GM23338 (cell line): Measurements from ENCODE around the gene BICC1. TPM values are rescaled to one million over a fixed set of nuclear protein-coding genes. Genes with fewer than 3 reads are reported as not detected.

Experiments
- ATAC-seq: fragments of 200-7000 bp; cut with Tn5 transposase; 3 replicates; pipeline ENCODE4 v1.9.1; 2020
- DNase-seq: peaks from one replicate; pipeline ENCODE4 v3.0.0-alpha.2; 2015; ENCODE audit warnings: low spot score
- H2AFZ ChIP-seq: fragments of 200-600 bp; sonication (generic); 2 replicates; pipeline ENCODE4 v1.8.0; 2016; ENCODE audit warnings: antibody characterized with exemption, mild to moderate bottlenecking, moderate library complexity
- H3F3A ChIP-seq: fragments of 200-600 bp; sonication (generic); replicated peaks from 2 replicates; pipeline ENCODE4 v1.8.0; 2017; ENCODE audit warnings: antibody characterized with exemption, mixed run types, low read depth
- H3K27ac ChIP-seq: fragments of 200-600 bp; sonication (generic); 2 replicates; pipeline ENCODE4 v1.6.1; 2016; ENCODE audit warnings: low read depth
- H3K27me3 ChIP-seq: fragments of 200-600 bp; sonication (generic); 2 replicates; pipeline ENCODE4 v1.8.0; 2016; ENCODE audit warnings: mild to moderate bottlenecking, mixed run types, moderate library complexity; ENCODE audit not compliant: insufficient read depth
- H3K36me3 ChIP-seq: fragments of 200-600 bp; sonication (generic); 2 replicates; pipeline ENCODE4 v1.8.0; 2016; ENCODE audit warnings: mild to moderate bottlenecking; ENCODE audit not compliant: insufficient read depth
- H3K4me1 ChIP-seq: fragments of 200-600 bp; sonication (generic); 2 replicates; pipeline ENCODE4 v1.8.0; 2016; ENCODE audit warnings: mild to moderate bottlenecking, moderate library complexity; ENCODE audit not compliant: insufficient read depth
- H3K4me2 ChIP-seq: fragments of 200-600 bp; sonication (generic); 2 replicates; pipeline ENCODE4 v1.7.1; 2017; ENCODE audit warnings: mixed run types
- H3K4me3 ChIP-seq: fragments of 200-600 bp; sonication (generic); 2 replicates; pipeline ENCODE4 v1.6.1; 2016; ENCODE audit warnings: mixed run types
- H3K79me2 ChIP-seq: fragments of 200-600 bp; sonication (generic); replicated peaks from 2 replicates; pipeline ENCODE4 v1.8.0; 2017; ENCODE audit warnings: mild to moderate bottlenecking; ENCODE audit not compliant: insufficient read depth
- H3K9me2 ChIP-seq: fragments of 200-600 bp; sonication (generic); 2 replicates; pipeline ENCODE4 v1.8.0; 2017; ENCODE audit not compliant: insufficient read depth
- H4K20me1 ChIP-seq: fragments of 200-600 bp; sonication (generic); replicated peaks from 2 replicates; pipeline ENCODE4 v1.8.0; 2017; ENCODE audit warnings: mild to moderate bottlenecking; ENCODE audit not compliant: insufficient read depth
- H3K27ac Mint-ChIP-seq: 2 replicates; pipeline ENCODE4 v1.8.0; 2020; ENCODE audit warnings: inconsistent platforms, mild to moderate bottlenecking, moderate library complexity, mixed read lengths
- H3K27me3 Mint-ChIP-seq: 3 replicates; pipeline ENCODE4 v1.8.0; 2022; ENCODE audit warnings: low read depth, mild to moderate bottlenecking, moderate library complexity, mixed read lengths, inconsistent platforms; ENCODE audit not compliant: insufficient read depth, poor library complexity
- H3K36me3 Mint-ChIP-seq: 3 replicates; pipeline ENCODE4 v1.8.0; 2021; ENCODE audit warnings: low read depth, mild to moderate bottlenecking, inconsistent platforms, moderate library complexity, mixed read lengths
- H3K4me1 Mint-ChIP-seq: 3 replicates; pipeline ENCODE4 v1.8.0; 2020; ENCODE audit warnings: mild to moderate bottlenecking, inconsistent platforms, mixed read lengths
- H3K4me3 Mint-ChIP-seq: 3 replicates; pipeline ENCODE4 v1.8.0; 2021; ENCODE audit warnings: moderate library complexity, mild to moderate bottlenecking, inconsistent platforms, mixed read lengths
- H3K9me3 Mint-ChIP-seq: 3 replicates; pipeline ENCODE4 v1.8.0; 2020; ENCODE audit warnings: moderate library complexity, mild to moderate bottlenecking, inconsistent platforms, mixed read lengths
- CREB1 ChIP-seq: fragments of 250-450 bp; sonication (Bioruptor Pico); IDR thresholded peaks from 2 replicates; pipeline ENCODE4 v1.5.0; 2020; ENCODE audit warnings: low read depth, mild to moderate bottlenecking, moderate library complexity
- CTCF ChIP-seq, 2 experiments: fragments of 200-600 bp in 1 of 2; sonication (generic) in 1 of 2; conservative IDR thresholded peaks; 2 replicates each; pipeline versions ENCODE4 v1.5.1 to v1.6.1; 2016 to 2017; ENCODE audit warnings: antibody characterized with exemption in 2 of 2, low read depth in 2 of 2, mild to moderate bottlenecking in 2 of 2, moderate library complexity in 1 of 2
- EZH2 ChIP-seq: fragments of 200-600 bp; sonication (generic); IDR thresholded peaks from one replicate; pipeline ENCODE4 v1.8.0; 2017; ENCODE audit warnings: antibody characterized with exemption, mild to moderate bottlenecking, low read depth; ENCODE audit not compliant: unreplicated experiment
- EZH2phosphoT487 ChIP-seq: fragments of 200-600 bp; sonication (generic); IDR thresholded peaks from one replicate; pipeline ENCODE4 v1.8.1; 2018; ENCODE audit warnings: antibody characterized with exemption; ENCODE audit not compliant: unreplicated experiment
- JUNB ChIP-seq: IDR thresholded peaks from one replicate; pipeline ENCODE4 v1.6.1; 2016; ENCODE audit warnings: antibody characterized with exemption; ENCODE audit not compliant: unreplicated experiment
- NANOG ChIP-seq: IDR thresholded peaks from 2 replicates; pipeline ENCODE4 v1.6.1; 2016; ENCODE audit warnings: antibody characterized with exemption, borderline replicate concordance
- POLR2AphosphoS5 ChIP-seq: IDR thresholded peaks from 2 replicates; pipeline ENCODE4 v1.6.1; 2016; ENCODE audit warnings: antibody characterized with exemption, low read depth
- STAT1 ChIP-seq: IDR thresholded peaks from one replicate; pipeline ENCODE4 v1.6.1; 2016; ENCODE audit warnings: antibody characterized with exemption; ENCODE audit not compliant: unreplicated experiment
- ZNF114 ChIP-seq: fragments of 250-450 bp; sonication (Bioruptor Pico); IDR thresholded peaks from 2 replicates; pipeline ENCODE4 v1.5.0; 2020; ENCODE audit warnings: mild to moderate bottlenecking, moderate library complexity
- ZNF331 ChIP-seq: fragments of 250-450 bp; sonication (Bioruptor Pico); IDR thresholded peaks from 2 replicates; pipeline ENCODE4 v1.5.0; 2020; ENCODE audit warnings: low read depth, mild to moderate bottlenecking, moderate library complexity
- ZNF462 ChIP-seq: fragments of 250-450 bp; sonication (Bioruptor Pico); IDR thresholded peaks from 2 replicates; pipeline ENCODE4 v1.5.0; 2020; ENCODE audit warnings: mild to moderate bottlenecking, moderate library complexity
- polyA plus RNA-seq: library from polyadenylated mRNA; unstranded; fragments of >200 nt; fragmentation: Nextera tagmentation; extraction: Ambion mirVana; gene quantifications from 2 replicates; pipeline ENCODE4 v1.2.1, GENCODE V29; 2016
- total RNA-seq: library from RNA; depleted of rRNA; stranded (reverse); fragments of >200 nt; shearing (Covaris generic); gene quantifications from 2 replicates; pipeline ENCODE4 v1.2.3, GENCODE V29; 2014
- TF ChIP-seq, protein P1 (sequence below): IDR thresholded peaks from one replicate; pipeline ENCODE4 v1.6.1; 2018; ENCODE audit warnings: antibody characterized with exemption; ENCODE audit not compliant: unreplicated experiment
- TF ChIP-seq, protein P2 (sequence below): IDR thresholded peaks from 2 replicates; pipeline ENCODE4 v1.6.1; 2016; ENCODE audit warnings: antibody characterized with exemption

The BICC1 gene
- total and polyA plus RNA-seq, 2 experiments from 2014 or later: 1.3 to 2.2 TPM

DNA sequence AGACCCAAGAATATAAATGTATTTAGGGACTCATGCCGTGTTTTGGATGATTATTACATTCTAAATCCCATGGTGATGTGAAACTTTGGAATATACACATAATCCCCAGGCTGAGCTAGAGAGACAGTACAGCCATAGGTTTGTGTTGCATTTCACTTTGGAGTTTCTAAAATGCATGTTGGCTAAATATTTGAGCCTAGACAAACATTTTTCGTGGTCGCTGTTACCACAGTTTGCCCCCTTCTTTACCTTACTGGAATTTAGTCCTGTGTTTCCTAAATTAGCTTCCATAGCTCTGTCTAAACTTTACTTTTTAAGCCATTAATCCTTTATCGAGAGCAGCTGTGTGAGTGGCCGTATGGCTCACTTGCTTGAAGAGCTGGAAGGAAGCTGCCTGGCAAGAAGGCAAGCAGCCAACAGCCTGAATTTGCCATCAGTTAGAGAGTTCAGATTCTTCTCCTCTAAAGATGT, 192.0 kb downstream of the BICC1 start:
- H4K20me1 ChIP-seq: no peaks in the 10 kb centered on the region
- no peaks in the 10 kb centered on the region for H3K79me2 ChIP-seq
- H3K27me3 ChIP-seq: no peaks in the 10 kb centered on the region
- DNase-seq: no peak
- no peak for TF ChIP-seq CTCF (conservative IDR thresholded peaks at IDR 0.05; ENCODE audit: low read depth in 2 of 2)
- no peak for TF ChIP-seq CREB1
- no peak for TF ChIP-seq JUNB
- no peak for TF ChIP-seq ZNF331 (CRISPR knock-in tag)
- TF ChIP-seq ZNF462 (CRISPR knock-in tag): no peak
- TF ChIP-seq, protein P1, sequence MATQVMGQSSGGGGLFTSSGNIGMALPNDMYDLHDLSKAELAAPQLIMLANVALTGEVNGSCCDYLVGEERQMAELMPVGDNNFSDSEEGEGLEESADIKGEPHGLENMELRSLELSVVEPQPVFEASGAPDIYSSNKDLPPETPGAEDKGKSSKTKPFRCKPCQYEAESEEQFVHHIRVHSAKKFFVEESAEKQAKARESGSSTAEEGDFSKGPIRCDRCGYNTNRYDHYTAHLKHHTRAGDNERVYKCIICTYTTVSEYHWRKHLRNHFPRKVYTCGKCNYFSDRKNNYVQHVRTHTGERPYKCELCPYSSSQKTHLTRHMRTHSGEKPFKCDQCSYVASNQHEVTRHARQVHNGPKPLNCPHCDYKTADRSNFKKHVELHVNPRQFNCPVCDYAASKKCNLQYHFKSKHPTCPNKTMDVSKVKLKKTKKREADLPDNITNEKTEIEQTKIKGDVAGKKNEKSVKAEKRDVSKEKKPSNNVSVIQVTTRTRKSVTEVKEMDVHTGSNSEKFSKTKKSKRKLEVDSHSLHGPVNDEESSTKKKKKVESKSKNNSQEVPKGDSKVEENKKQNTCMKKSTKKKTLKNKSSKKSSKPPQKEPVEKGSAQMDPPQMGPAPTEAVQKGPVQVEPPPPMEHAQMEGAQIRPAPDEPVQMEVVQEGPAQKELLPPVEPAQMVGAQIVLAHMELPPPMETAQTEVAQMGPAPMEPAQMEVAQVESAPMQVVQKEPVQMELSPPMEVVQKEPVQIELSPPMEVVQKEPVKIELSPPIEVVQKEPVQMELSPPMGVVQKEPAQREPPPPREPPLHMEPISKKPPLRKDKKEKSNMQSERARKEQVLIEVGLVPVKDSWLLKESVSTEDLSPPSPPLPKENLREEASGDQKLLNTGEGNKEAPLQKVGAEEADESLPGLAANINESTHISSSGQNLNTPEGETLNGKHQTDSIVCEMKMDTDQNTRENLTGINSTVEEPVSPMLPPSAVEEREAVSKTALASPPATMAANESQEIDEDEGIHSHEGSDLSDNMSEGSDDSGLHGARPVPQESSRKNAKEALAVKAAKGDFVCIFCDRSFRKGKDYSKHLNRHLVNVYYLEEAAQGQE: no peak
- TF ChIP-seq ZNF114 (CRISPR knock-in tag): no peak
- no peak for TF ChIP-seq EZH2
- TF ChIP-seq POLR2AphosphoS5: no peak
- no peak for TF ChIP-seq EZH2phosphoT487
- TF ChIP-seq NANOG: no peak
- TF ChIP-seq, protein P2, sequence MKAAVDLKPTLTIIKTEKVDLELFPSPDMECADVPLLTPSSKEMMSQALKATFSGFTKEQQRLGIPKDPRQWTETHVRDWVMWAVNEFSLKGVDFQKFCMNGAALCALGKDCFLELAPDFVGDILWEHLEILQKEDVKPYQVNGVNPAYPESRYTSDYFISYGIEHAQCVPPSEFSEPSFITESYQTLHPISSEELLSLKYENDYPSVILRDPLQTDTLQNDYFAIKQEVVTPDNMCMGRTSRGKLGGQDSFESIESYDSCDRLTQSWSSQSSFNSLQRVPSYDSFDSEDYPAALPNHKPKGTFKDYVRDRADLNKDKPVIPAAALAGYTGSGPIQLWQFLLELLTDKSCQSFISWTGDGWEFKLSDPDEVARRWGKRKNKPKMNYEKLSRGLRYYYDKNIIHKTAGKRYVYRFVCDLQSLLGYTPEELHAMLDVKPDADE: no peak
- TF ChIP-seq STAT1: no peak
- ATAC-seq: no peak
- H3K4me1 ChIP-seq: peaks cover 6% of the 10 kb centered on the region; the same call in 1 of the 2 replicates
- Mint-ChIP-seq H3K36me3 (no peaks in the 10 kb centered on the region), H3K27ac (no peak overlapping the region), H3K27me3 (no peaks in the 10 kb centered on the region), H3K9me3 (peaks cover 3% of the 10 kb centered on the region; the same call in 1 of the 3 replicates), H3K4me3 (no peak overlapping the region), H3K4me1 (peaks cover 4% of the 10 kb centered on the region; the same call in 2 of the 3 replicates)
- no peaks in the 10 kb centered on the region for H3K36me3 ChIP-seq
- H2AFZ ChIP-seq: no peak overlapping the region
- no peak overlapping the region for H3K4me3 ChIP-seq
- H3K4me2 ChIP-seq: no peak overlapping the region
- no peaks in the 10 kb centered on the region for H3K9me2 ChIP-seq
- no peaks in the 10 kb centered on the region for H3F3A ChIP-seq
- no peak overlapping the region for H3K27ac ChIP-seq
